Islet of Langerhans (tissue), 1 donor: Measurements from ENCODE around the gene PLOD3.
"Not testable (repeated sequence)": the region's sequence is repeated elsewhere in the genome, so short reads cannot be mapped to it uniquely, and the experiment has no call there.

Experiments used
- FAIRE-seq: peaks from one replicate; lab custom pipeline; 2011; peaks lifted over from hg19 to GRCh38; lab: Jason Lieb, UNC

Gene PLOD3, protein sequence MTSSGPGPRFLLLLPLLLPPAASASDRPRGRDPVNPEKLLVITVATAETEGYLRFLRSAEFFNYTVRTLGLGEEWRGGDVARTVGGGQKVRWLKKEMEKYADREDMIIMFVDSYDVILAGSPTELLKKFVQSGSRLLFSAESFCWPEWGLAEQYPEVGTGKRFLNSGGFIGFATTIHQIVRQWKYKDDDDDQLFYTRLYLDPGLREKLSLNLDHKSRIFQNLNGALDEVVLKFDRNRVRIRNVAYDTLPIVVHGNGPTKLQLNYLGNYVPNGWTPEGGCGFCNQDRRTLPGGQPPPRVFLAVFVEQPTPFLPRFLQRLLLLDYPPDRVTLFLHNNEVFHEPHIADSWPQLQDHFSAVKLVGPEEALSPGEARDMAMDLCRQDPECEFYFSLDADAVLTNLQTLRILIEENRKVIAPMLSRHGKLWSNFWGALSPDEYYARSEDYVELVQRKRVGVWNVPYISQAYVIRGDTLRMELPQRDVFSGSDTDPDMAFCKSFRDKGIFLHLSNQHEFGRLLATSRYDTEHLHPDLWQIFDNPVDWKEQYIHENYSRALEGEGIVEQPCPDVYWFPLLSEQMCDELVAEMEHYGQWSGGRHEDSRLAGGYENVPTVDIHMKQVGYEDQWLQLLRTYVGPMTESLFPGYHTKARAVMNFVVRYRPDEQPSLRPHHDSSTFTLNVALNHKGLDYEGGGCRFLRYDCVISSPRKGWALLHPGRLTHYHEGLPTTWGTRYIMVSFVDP

DNA sequence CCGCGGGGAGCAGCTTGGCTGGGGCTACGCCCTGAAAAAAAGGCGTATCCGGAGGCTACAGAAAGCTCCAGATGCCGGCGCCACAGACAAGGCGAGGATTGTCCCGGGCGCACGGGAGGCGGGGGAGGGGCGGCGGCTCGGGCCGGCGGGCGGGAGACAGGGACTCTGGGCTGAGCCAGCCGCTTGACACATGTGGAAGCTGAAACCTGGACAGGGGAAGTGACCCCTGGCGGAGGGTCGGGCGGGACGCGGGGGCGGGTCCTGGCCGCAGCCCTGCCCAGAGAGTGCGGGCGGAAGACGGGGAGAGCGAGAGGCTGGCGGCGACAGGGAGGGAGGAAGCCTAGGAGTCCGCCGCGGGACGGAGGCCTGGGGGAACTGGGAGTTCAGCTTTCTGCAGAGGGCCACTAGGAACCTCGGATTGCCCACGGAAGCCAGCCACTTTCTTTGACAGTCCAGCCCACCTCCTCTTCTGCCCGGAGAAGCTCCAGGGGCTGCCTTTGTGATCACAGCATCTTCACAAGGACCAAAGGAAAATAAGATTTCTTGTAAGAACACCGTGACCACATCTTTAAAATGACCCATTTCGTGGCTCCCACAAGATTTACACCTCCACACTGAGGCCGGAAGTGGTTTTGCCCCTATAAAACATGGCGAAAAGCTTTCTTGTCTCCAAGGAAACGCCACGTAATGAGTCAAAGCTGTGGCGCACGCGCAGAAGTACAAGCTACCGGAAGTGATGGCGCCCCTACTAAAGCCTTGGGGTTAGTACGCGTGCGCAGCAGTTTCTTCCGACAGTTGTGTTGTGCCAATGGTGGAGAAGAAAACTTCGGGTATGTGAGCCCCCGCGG is at the start of gene PLOD3, which contains the start of gene ZNHIT1:
Gene PLOD3, minus strand, starts transcription at position 194 of the 848 bp plus-strand sequence. CDS start 307 bp downstream, outside the sequence.
Gene ZNHIT1, plus strand, starts transcription at position 778 of the 848 bp plus-strand sequence. Its CDS starts 31 bp downstream, at position 809.
- FAIRE-seq, result peak; percentile 94

DNA sequence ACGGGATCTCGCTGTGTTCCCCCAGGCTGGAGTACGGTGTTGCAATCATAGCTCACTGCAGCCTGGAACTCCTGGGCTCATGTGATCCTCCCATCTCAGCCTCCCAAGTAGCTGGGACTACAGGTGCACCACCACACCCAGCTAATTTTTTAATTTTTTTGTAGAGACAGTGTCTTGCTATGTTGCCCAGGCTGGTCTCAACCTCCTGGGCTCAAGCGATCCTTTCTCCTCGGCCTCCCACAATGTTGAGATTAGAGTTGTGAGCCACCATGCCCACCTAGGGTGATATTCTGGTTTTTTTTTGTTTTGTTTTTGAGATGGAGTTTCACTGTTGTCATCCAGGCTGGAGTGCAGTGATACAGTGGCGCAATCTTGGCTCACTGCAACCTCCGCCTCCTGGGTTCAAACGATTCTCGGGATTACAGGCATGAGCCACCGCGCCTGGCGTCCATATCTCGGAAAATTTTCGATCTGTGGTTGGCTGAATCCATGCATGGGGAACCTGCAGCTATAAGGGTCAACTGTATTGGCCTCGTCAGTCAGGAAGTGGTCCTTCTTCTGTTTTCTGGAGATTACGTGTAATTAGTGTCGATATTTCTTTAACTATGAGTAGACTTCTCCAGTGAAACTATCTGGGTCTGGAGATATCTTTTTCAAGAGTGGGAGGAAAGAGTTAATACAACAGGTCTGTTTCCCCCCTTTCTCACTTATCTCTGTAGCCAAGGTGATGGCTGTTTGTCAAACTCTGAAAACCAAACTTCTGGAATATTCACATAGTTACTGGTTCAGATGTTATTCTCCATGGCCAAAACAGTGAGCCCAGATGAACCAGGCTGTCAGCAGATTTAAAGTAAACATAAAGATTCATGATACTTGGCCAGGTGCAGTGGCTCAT is 48.5 kb upstream of the PLOD3 start:
- FAIRE-seq, result no peak

DNA sequence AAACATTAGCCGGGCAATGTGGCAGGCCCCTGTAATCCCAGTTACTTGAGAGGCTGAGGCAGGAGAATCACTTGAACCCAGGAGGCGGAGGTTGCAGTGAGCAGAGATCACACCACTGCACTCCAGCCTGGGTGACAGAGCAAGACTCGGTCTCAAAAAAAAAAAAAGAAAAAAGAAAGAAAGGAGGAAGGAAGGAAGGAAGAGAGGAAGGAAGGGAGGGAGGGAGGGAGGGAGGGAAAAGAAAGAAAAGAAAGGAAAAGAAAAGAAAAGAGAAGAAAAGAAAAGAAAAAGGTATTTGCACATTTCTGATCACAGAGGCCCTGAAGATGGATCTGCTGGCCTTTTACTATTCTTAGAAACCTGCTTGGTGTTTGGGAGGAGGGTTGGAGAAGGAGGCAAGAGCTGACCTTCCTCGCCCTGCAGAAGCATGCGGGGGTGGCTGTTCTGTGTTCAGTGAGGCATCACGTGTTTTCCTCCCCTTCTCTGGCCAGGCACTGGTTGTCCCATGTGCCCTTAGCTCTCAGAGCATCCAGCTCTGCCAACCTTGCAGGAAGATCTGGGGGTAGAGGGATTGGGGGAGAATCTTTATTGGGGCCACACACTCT is 46.8 kb upstream of the PLOD3 start:
- FAIRE-seq, result not testable (repeated sequence)

DNA sequence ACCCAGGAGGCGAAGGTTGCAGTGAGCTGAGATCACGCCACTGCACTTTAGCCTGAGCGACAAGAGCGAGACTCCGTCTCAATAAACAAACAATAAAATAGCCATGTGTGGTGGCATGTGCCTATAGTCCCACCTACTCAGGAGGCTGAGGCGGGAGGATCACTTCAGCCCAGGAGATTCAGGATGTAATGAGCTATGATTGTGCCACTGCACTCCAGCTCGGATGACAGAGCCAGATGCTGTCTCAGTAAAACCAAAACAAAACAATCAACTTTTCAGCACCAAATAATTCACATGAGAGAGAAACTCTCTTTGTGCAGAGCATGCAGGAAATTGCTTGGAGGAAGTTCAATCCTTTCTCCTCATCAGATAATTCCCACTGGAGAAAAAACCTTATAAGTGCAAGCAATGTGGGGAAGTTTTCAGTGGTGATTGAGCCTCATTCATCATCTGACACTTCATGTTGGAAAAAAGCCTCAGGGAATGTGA is 40.9 kb upstream of the PLOD3 start:
- no peak for FAIRE-seq

DNA sequence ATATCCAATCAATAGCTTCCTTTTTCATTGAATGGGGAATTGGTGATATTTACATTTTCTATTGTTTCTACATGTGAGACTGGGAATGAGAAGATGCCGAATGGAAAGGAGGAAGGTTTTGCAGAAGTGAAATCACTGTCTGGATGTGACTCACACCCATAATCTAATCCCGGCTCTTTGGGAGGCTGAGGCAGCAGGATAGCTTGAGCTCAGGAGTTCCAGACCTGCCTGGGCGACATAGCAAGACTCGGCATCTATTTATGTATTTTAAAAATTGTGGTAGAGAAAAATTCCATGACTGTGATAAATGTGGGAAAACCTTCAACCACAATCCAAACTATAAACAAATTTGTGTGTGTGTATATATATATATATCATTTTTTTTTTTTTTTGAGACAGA is 38.4 kb upstream of the PLOD3 start:
- FAIRE-seq, result no peak

DNA sequence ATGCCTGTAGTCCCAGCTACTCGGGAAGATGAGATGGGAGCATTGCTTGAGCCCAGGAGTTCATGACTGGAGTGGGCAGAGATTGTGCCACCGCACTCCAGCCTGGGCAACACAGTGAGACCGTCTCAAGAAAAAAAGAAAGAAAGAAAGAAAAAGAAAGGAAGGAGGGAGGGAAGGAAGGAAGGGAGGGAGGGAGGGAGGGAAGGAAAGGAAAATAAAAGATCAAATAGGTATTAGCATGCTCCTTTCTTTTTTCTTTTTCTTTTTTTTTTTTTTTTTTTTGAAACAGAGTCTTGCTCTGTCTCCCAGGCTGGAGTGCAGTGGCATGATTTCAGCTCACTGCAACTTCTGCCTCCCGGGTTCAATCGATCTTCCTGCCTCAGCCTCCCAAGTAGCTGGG is 35.8 kb upstream of the PLOD3 start:
- FAIRE-seq, result not testable (repeated sequence)

DNA sequence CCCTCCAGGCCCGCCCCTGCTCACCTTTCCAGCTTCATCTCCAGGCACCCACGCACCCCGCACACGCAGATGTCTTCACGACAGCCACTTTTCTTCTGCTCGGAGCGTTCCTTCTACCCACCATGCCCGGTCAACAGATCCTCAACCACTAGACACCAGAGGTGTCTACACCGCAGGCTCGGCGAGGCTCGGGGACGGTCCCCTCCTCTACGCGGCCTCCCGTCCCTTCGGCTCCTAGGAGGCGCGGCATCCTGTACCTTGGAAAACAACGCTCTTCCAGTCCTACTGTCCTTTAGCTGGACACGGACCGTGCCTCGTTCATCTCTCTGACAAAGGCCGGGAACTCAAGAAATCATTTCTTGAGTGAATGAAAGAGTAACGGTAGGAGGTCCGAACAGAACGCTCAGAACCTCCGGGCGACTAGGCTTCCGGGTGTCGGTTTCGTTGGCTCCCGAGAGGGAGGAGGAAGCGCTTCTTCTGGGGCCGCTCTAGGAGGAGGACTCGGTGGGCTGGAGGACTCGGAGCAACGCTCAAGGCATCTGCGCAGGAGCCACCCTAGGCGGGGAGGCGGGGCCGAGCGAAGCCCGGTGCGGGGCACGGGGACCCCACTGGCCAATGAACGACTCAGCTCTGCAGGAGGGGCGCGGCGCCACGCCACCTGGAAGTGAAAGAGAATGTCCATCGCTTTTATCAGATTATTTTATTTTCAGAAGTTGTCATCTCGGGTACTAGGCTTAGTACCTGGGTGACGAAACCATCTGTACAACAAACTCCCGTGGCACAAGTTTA is 34.7 kb upstream of the PLOD3 start:
- peak; percentile 82 for FAIRE-seq

DNA sequence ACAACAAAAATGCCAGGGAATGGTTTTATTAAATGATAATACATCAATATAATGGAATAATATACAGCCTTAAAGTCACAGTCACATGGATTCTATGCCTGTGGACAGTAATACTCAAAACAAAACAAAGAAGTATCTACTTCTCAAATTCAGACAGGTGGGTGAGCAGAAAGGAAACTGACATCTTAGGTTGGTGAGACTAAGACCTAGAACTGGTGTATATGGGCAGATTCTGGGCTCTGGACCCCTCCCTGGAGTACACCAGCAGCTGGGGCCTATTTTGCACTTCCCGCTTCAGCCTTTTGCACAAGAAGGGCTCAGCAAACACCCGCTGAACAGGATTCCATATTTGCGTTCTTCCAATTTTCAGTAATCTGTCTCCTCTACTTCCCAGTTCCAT is 32.9 kb upstream of the PLOD3 start:
- FAIRE-seq, result no peak

DNA sequence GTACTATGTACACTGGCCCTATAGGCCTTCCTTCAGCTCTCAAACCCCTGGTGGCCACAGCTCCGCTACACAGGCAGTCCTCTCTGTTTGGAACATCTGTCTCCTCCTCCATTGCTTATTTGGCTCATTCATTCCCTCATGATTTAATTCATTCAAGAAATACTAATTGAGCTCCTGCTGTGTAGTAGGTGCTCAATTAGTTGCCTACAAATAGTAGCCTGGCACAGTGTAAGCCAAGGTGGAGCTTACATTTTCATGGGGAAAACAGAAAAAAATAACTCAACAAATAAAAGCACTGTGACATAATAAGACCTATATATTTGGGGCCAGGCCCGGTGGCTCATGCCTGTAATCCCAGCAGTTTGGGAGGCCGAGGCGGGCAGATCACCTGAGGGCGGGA is 30.9 kb upstream of the PLOD3 start:
- no peak for FAIRE-seq

DNA sequence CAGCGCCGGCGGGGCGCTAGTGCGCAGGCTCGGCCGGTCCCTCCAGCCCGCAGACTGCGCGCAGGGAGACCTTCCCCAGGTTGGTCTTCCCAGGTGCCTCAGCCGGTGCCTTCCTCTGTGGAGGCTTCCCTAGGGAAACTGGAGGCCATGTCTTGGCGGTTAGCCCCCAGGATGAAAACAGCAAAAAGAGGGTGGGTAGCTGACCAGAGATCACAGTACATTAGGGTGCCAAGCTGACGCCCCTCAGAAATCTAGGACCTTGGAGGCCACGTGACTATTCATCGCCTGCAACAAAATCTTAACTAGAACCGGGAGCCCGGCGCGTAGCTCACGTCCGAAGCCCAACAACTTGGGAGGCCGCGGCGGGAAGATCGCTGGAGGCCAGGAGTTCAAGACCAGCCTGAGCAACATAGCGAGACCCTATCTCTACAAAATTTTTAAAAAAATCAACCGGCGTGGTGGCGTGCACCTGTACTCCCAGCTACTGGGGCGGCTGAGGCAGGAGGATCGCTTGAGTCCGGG is 27.8 kb upstream of the PLOD3 start:
- no peak for FAIRE-seq

DNA sequence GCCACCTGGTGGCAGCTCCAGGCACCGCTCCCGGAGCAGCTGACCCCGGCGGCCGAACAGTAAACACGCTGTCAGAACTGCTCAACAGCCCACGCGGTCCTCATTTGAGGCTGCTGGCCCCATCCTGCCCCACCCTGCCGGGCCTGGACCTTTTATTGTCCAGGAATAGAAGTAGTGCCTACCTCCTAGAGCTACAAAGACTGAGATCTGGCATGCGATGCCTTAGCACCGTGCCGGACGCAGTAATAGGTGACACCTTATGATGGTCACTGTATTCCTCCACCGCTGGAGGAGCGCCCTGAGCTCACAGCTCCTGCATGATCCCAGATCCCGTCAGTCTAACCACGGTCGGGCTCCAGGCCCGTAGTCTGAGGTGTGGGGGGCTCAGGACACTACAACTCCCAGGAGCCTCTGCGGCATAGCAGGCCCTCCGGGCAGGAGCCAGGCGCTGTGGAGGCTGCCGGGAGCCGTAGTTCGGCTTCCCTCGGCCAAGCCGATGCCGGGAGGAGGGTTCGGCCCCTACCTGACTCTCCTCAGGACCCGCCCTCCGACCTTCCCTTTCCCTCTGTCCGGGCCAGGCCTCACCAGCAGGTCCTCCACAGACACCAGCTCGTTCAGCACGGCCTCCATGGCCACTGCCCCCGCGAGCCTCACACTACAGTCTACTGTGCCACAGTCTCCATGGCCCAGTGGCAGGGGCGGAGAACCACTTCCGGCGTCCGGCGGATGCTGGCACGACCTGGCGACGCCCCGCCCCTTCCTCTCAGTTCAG is 27.2 kb upstream of the PLOD3 start, which contains the start of gene FIS1:
Gene FIS1, minus strand, starts transcription at position 707 of the 772 bp plus-strand sequence. Its CDS starts 77 bp downstream, at position 630.
- no peak for FAIRE-seq

DNA sequence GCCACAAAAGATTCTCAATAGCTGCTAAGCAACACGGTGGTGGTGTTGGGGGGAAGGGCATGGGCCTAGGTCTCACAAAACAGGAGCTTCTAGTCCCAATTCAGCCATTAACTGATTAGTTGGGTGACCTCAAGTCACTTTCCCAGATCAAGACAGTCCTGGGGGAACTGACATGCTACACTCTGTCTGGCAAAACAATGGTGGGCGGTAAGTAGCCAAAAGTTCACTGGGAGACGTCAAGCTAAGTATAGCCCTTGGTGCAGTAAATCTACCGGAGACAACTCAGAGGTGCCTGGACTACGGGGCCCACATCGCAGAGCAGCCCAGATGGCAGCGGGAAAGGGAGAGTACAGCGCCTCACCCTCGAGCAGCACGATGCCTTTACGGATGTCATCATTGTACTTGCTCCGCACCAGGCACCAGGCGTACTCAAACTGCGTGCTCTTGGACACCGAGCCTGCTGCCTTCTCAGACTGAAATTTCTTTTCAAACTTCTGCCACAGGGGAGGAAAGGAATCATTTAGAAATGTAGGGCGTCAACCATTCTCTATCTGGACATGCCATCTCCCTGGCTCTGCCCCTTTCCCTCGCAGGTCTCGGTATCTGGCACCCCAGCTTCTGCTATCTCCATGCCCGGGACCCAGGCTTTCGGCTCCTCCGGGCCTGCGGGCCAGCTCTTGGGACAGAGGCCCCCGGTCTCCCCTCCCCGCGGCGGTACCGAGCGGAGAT is 26.4 kb upstream of the PLOD3 start:
- FAIRE-seq, result no peak

DNA sequence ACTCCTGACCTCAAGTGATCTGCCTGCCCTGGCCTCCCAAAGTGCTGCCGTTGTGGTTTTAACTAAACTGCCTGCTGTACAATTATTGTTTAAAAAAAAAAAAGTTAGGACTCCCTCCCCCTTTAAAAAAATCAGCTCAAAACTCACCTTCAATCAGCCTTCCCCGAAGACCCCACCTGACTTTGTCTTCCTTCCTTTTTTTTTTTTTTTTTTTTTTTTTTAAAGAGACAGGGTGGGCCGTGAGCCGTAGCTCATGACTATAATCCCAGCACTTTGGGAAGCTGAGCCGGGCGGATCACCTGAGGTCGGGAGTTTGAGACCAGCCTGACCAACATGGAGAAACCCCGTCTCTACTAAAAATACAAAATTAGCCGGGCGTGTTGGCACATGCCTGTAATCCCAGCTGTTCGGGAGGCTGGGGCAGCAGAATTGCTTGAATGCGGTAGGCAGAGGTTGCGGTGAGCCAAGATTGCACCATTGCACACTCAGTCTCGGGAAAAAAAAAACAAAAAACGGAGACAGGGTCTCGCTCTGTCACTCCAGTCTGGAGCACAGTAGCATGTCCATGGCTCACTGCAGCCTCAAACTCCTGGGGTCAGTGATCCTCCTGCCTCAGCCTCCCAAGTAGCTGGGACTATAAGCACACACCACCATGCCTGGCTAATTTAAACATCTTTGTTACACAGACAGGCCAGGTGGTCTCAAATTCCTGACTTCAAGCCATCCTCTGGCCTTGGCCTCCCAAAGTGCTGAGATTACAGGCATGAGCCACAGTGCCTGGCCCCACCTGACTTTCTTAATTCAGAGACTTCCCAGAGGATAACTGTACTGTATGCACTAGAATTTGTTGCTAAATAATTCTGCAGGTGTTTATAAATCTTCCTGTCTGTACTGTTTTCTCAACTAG is 24.3 kb upstream of the PLOD3 start:
- FAIRE-seq, result no peak

DNA sequence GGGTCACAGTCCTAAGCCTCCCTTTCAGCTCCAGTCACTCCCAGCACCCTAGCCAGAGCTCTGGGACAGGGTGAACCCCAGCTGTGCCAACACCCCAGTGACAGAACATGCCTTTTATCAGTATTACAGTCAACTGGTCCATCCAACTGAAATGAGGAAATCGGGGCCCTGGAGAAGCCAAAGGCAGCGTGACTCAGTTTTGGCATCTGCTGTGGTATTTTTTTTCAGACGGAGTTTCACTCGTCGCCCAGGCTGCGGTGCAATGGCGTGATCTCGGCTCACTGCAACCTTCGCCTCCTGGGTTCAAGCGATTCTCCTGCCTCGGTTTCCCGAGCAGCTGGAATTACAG is 23.6 kb upstream of the PLOD3 start:
- no peak for FAIRE-seq

DNA sequence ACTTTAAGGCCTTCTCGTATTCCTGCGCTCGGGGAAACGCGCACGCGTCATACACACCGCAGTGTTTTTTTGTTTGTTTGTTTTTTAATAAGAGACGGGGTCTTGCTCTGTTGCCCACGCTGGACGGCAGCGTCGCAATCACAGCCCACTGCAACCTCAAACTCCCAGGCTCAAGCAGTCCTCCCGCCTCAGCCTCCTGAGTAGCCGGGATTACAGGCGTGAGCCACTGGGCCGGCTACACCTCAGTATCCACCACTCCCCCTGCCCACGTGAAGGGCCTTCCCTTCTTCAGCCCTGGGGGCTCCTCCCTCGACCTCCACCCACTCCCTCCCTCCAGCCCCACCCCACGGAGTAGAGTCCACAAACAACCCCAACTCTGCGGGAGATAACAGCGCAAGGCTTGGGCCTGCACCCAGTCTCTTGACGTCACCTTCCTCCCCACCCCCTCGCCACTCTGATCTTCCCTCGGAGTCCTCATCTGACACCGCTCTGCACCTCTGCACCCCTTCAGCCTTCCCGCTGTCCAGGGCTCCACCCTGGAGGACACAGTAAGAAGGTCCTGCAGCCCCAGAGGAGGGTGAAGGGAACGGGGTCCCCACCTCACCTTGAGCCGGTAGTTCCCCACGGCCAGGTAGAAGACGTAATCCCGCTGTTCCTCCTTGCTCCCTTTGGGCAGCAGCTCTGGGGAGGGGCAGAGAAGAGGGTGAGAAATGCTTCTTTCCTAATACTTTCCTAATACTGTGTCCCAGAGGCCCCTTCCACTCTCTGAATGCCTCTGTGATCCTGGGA is 23.0 kb upstream of the PLOD3 start:
- FAIRE-seq, result no peak

DNA sequence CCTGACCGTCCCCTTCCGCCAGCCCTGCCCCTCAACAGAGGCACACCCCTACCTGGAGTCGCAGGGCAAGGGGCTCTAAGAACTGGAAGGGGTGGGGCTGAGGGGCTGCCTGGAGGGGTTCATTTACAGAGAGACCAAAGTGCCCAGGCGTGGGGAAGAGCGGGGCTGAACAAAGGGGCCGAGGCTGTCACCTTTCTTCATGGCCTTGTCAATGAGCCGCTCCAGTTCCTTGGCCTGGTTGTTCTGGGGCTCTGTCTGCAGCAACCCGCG is 22.5 kb upstream of the PLOD3 start:
- FAIRE-seq, result no peak
